GM18867 (cell line): ENCODE results near the gene PKNOX2.

ENCODE experiments used
- ATAC-seq: cut with Tn5 transposase; IDR thresholded peaks from one replicate; pipeline ENCODE4 v1.9.1; 2021; ENCODE audit warnings: mild to moderate bottlenecking, moderate library complexity; ENCODE audit not compliant: unreplicated experiment

The PKNOX2 gene

GRCh38 chr11:125429807-125430678 lies 265.5 kb downstream of the PKNOX2 start:
- no peak for ATAC-seq

- no peak for ATAC-seq
Measured at GRCh38 chr11:125431009-125431408, 266.5 kb downstream of the PKNOX2 start.

- ATAC-seq: no peak
Measured at GRCh38 chr11:125431481-125431880, 266.9 kb downstream of the PKNOX2 start.

- peak; percentile 87 for ATAC-seq
Measured at GRCh38 chr11:125433454-125434121, 269.0 kb downstream of the PKNOX2 start.

GRCh38 chr11:125435461-125436238 lies 271.1 kb downstream of the PKNOX2 start:
- no peak for ATAC-seq

- ATAC-seq: no peak
Measured at GRCh38 chr11:125441648-125442410, 277.3 kb downstream of the PKNOX2 start.

- ATAC-seq: no peak
Measured at GRCh38 chr11:125442946-125443345, 278.4 kb downstream of the PKNOX2 start.

GRCh38 chr11:125443767-125444311 lies 279.3 kb downstream of the PKNOX2 start:
- no peak for ATAC-seq

GRCh38 chr11:125445731-125446130 lies 281.2 kb downstream of the PKNOX2 start:
- ATAC-seq: no peak

- ATAC-seq: no peak
Measured at GRCh38 chr11:125446279-125446678, 281.7 kb downstream of the PKNOX2 start.

GRCh38 chr11:125447721-125448120 lies 283.2 kb downstream of the PKNOX2 start:
- ATAC-seq: no peak

- no peak for ATAC-seq
Measured at GRCh38 chr11:125448136-125448535, 283.6 kb downstream of the PKNOX2 start.

- ATAC-seq: no peak
Measured at GRCh38 chr11:125449565-125449964, 285.0 kb downstream of the PKNOX2 start.

GRCh38 chr11:125451400-125452124 lies 287.0 kb downstream of the PKNOX2 start:
- peak; percentile 50 for ATAC-seq

GRCh38 chr11:125452125-125452470 lies 287.5 kb downstream of the PKNOX2 start:
- ATAC-seq: no peak

- no peak for ATAC-seq
Measured at GRCh38 chr11:125454047-125454446, 289.5 kb downstream of the PKNOX2 start.

- ATAC-seq: no peak
Measured at GRCh38 chr11:125455851-125456250, 291.3 kb downstream of the PKNOX2 start.

- ATAC-seq: no peak
Measured at GRCh38 chr11:125457814-125458343, 293.3 kb downstream of the PKNOX2 start.

- ATAC-seq: no peak
Measured at GRCh38 chr11:125460275-125460674, 295.7 kb downstream of the PKNOX2 start.
